Measurements from ENCODE around the gene N4BP2L2. TPM values are rescaled to one million over a fixed set of nuclear protein-coding genes. Genes with fewer than 3 reads are reported as not detected.
A peak's percentile ranks its signal among the peaks of the same experiment; 100 is the strongest.

The N4BP2L2 gene
- total RNA-seq, 1 donor from 2014 or later = 105 TPM

DNA sequence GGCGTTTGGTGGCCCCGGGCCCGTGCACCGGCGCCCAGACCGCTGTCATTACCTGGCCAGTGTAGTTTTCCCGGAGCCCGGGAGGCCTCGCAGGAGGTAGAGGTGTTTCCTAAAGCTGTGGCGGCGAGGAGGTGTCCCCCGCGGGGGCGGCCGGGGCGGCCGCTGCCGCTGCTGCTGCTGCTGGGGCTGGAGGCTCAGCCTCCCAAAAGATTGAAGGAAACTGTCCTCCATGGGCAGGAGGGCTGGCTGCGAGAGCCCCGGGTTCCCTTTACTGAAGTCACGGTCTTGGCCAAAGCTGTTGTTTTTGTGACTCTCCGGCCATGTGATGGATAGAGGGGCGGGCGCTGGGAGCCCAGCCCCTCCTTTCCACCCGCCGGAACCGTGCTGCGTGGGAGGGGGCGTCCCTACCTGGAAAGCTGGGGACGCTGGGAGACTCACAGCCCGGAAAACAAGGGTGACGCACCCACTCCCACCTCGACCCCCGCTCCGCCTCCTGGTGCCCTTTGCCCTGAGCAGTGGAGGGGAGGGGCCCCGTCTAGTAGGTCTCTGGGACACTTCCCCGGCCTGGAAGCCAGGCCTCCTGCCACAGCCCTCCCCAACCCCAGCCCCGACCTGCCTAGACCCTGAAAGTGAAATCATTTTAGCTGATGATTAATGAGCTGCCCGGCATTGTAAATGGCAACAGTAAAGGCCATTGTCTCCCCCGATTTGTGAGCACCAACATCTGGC, 110.6 kb downstream of the N4BP2L2 start, which contains the start of gene N4BP2L1:
Gene N4BP2L1 (minus strand): TSS at position 279 of the 729 bp plus-strand sequence. CDS start 48 bp downstream, at position 231.
- peaks cover 37% of the 10 kb centered on the region for H3K36me3 Mint-ChIP-seq (ENCODE audit: low read depth)
- peak within 1 kb of the TSS; percentile 100 for H3K27ac Mint-ChIP-seq
- DNase-seq (ENCODE audit: low spot score) = peak; percentile 76
- H3K27me3 Mint-ChIP-seq (ENCODE audit: low read depth) = no peaks in the 10 kb centered on the region
- peaks cover 1% of the 10 kb centered on the region for H3K9me3 Mint-ChIP-seq
- peak within 1 kb of the TSS; percentile 98 for H3K4me3 Mint-ChIP-seq (ENCODE audit: low read depth)
- H3K4me1 Mint-ChIP-seq (ENCODE audit: low read depth) = peaks cover 39% of the 10 kb centered on the region
- intact Hi-C loops (cut with micrococcal nuclease) = loop anchor here (2.0 to 10.0 kb wide), 7 partner anchors 103 to 1251 kb away; partner anchors contain the start of genes FRY and PDS5B

DNA sequence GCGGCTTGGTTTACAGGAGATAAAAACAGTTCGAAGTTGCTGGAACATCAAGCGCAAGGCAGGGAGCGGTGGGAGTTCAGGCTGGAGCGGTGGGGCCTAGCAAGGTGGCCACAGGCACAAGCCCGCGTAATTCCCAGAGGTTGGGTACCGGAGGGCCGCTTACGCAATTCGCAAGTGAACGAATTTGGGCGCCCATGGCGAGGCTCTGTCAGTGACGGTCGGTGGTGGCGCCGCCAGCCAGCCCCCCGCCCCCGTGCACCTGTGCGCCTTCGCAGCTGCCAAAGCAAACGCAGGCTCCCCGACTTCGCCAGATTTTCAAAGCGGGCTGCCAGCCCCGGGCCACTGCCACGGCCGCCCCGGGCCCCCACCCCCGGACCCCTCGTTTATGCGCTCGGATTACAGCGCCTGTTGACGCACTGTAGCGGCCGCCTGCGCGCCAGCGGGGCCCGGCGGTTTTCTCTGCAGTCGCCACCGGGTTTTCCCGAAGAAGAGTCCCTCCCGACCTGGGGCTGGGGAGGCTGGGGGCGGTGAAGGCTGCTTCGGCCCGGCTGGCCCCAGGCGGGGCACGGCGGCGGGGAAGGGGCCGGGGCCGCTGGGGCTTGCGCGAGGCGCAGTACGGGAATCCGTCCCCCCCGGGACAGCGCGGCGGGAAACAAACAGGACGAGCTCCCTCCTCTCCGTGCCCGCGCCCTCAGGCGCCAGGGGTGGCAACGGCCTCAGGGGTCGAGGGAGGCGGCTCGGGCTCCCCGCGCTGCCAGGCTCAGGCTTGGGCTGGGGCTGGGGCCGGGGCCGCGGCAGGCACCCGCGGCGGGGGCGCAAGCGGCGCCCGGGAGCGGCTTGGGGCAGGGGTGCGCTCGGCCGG, 111.4 kb downstream of the N4BP2L2 start:
- Mint-ChIP-seq H3K27me3 (ENCODE audit: low read depth) (no peaks in the 10 kb centered on the region), H3K27ac (peak overlapping the region; percentile 100), H3K36me3 (ENCODE audit: low read depth) (peaks cover 43% of the 10 kb centered on the region), H3K4me1 (ENCODE audit: low read depth) (peaks cover 36% of the 10 kb centered on the region), H3K4me3 (ENCODE audit: low read depth) (peak overlapping the region; percentile 98), H3K9me3 (peaks cover 7% of the 10 kb centered on the region)
- intact Hi-C loops (cut with micrococcal nuclease) = loop anchor here (1.0 to 10.0 kb wide), 6 partner anchors 111 to 512 kb away; partner anchors contain the start of genes BRCA2, FRY, N4BP2L2 and ZAR1L
- peak; percentile 54 for DNase-seq (ENCODE audit: low spot score)

DNA sequence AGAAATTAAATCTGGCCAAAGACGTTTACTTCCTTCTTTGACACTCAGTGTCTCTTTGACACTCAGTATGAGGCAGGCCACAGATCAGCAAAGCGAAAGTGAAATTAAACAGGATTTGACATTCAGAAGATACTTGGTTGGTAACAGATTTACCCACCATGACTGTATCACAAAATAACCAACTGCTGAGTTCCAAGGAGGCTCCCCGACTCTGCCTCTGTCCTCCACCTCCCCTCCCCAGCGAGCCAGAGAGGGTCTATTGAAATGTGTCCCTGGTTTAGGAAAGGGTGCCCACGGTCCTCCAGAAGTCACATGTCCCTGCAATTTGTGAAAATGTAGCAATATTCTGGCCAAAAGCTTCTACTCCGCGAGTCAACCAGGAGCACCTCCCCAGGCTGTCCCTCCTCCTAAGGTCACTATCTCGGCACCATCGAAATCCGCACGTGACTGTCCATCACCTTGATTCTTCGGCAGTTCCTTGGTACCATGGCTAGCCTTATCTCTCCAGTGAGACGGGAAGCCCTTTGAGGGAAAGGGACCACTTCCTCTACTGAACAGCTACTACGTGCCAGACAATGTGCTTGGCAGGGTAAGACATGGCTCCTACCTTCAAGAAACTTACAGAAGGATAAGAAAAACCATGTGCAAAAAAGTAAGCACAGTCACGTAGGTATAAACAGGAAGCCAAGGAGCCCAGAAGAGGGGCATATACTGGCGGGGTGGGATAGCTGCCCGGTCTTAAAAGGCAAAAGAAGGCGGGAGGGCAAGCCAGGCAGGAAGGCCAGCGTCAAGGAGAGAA, 112.2 kb downstream of the N4BP2L2 start:
- Mint-ChIP-seq H3K4me1 (ENCODE audit: low read depth) (peaks cover 36% of the 10 kb centered on the region), H3K36me3 (ENCODE audit: low read depth) (peaks cover 51% of the 10 kb centered on the region), H3K27me3 (ENCODE audit: low read depth) (no peaks in the 10 kb centered on the region), H3K9me3 (peaks cover 11% of the 10 kb centered on the region), H3K4me3 (ENCODE audit: low read depth) (peak overlapping the region; percentile 98), H3K27ac (peak overlapping the region; percentile 100)
- intact Hi-C loops (cut with micrococcal nuclease) = loop anchor here (1.0 to 10.0 kb wide), 6 partner anchors 111 to 512 kb away; partner anchors contain the start of genes BRCA2, FRY, N4BP2L2 and ZAR1L
- peak; percentile 47 for DNase-seq (ENCODE audit: low spot score)

DNA sequence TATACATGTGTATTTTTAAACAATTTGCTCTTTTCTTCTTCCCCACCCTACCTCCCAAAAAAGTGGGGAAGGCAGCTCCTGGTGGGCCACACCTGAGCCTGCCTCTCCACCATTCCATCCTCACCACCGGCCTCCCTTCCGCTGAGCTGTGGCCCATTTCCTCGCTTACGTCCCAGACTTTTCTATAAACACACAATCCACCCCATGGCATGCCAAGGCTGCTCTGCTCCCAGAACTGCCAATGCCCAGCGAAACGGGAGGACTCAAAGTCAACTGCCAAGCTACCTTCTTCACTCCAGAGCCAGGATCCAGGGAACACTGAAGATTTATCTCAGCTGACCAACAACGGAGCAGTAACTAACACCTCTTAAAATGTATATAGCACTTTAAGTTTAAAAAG, 113.4 kb downstream of the N4BP2L2 start:
- Mint-ChIP-seq H3K27ac (peak overlapping the region; percentile 36), H3K27me3 (ENCODE audit: low read depth) (no peaks in the 10 kb centered on the region), H3K4me3 (ENCODE audit: low read depth) (peak overlapping the region; percentile 98), H3K9me3 (peaks cover 19% of the 10 kb centered on the region), H3K36me3 (ENCODE audit: low read depth) (peaks cover 62% of the 10 kb centered on the region), H3K4me1 (ENCODE audit: low read depth) (peaks cover 34% of the 10 kb centered on the region)
- DNase-seq (ENCODE audit: low spot score) = no peak
- intact Hi-C loops (cut with micrococcal nuclease) = loop anchor here (5.0 to 10.0 kb wide), 3 partner anchors 393 to 510 kb away; partner anchors contain the start of gene FRY

DNA sequence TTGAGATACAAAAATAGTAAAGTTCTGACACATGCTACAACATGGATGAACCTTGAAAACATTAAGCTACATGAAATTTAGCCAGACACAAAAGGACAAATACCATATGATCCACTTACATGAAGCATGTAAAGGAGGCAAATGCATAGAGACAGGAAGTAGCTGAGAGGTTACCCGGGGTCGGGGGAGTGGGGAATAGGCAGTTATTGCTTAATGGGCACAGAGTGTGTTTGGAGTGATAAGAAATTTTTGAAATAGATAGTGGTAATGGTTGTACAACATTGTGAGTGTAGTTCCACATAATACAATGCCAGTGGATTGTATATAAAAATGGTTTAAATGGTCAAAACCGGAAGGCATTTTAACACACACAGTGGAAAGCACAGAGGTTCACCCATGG, 115.0 kb downstream of the N4BP2L2 start:
- Mint-ChIP-seq H3K27me3 (ENCODE audit: low read depth) (no peaks in the 10 kb centered on the region), H3K36me3 (ENCODE audit: low read depth) (peaks cover 75% of the 10 kb centered on the region), H3K4me1 (ENCODE audit: low read depth) (peaks cover 27% of the 10 kb centered on the region), H3K4me3 (ENCODE audit: low read depth) (no peak overlapping the region), H3K9me3 (peaks cover 31% of the 10 kb centered on the region), H3K27ac (no peak overlapping the region)
- no peak for DNase-seq (ENCODE audit: low spot score)
- intact Hi-C loops (cut with micrococcal nuclease) = loop anchor here (10.0 kb wide), 1 partner anchor 509 kb away; no protein-coding TSS in a partner anchor

DNA sequence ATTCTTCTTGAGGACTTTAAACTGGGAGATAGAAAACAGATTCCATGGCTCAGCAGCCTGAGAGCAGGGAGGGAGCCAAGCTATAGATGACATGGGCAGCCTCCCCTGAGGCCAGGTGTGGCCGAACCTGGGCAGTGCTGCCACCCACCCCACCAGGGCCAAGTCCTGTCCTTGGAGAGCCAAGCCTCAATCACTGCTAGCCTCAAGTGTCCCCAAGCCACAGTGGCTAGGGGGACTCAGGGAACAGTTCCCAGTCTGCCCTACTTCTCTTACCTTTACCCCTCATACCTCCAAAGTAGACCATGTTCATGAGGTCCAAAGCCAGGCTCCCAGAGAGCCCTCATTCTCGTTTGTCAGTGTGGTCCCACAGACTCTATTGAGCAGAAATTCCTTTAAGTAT, 118.7 kb downstream of the N4BP2L2 start:
- H3K9me3 Mint-ChIP-seq = peaks cover 43% of the 10 kb centered on the region
- no peak overlapping the region for H3K4me3 Mint-ChIP-seq (ENCODE audit: low read depth)
- no peak for DNase-seq (ENCODE audit: low spot score)
- H3K36me3 Mint-ChIP-seq (ENCODE audit: low read depth) = peaks cover 77% of the 10 kb centered on the region
- no peak overlapping the region for H3K27ac Mint-ChIP-seq
- H3K27me3 Mint-ChIP-seq (ENCODE audit: low read depth) = no peaks in the 10 kb centered on the region
- H3K4me1 Mint-ChIP-seq (ENCODE audit: low read depth) = peaks cover 12% of the 10 kb centered on the region
- intact Hi-C loops (cut with micrococcal nuclease) = loop anchor here (10.0 kb wide), 1 partner anchor 505 kb away; no protein-coding TSS in a partner anchor

DNA sequence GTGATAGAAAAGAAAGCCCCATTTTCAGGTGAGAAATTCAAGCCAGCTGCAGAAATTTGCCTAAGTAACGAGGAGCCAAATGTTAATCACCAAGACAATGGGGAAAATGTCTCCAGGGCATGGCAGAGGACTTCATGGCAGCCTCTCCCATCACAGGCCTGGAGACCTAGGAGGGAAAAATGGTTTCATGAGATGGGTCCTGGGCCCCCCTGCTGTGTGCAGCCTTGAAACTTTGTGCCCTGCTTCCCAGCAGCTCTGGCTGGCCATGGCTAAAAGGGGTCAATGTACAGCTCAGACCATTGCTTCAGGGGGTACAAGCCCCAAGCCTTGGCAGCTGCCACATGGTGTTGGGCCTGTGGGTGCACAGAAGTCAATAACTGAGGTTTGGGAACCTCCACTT, 120.6 kb downstream of the N4BP2L2 start:
- peaks cover 41% of the 10 kb centered on the region for H3K9me3 Mint-ChIP-seq
- no peaks in the 10 kb centered on the region for H3K27me3 Mint-ChIP-seq (ENCODE audit: low read depth)
- peaks cover 2% of the 10 kb centered on the region for H3K4me1 Mint-ChIP-seq (ENCODE audit: low read depth)
- intact Hi-C loops (cut with micrococcal nuclease) = no loop called here
- no peak overlapping the region for H3K4me3 Mint-ChIP-seq (ENCODE audit: low read depth)
- DNase-seq (ENCODE audit: low spot score) = no peak
- peaks cover 61% of the 10 kb centered on the region for H3K36me3 Mint-ChIP-seq (ENCODE audit: low read depth)
- no peak overlapping the region for H3K27ac Mint-ChIP-seq

DNA sequence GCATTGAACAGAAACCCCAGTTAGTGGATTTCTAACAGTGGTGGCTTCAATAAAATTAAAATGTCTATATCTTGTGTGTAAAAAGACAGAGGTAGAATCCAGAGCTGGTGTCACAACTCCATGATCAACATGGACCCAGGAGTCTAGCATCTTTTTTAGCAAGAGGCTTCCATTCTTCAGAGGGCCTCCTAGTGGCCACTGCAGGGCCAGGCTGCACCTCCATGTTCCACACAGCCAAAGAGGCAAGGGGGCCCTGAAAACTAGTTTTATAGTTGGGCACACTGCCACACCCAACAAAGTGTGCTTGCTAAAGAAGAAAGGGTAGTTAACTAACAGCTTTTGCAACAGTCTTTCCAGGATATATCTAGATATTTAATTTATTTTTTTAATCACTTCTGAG, 123.6 kb downstream of the N4BP2L2 start:
- Mint-ChIP-seq H3K4me1 (ENCODE audit: low read depth) (peaks cover 2% of the 10 kb centered on the region), H3K36me3 (ENCODE audit: low read depth) (peaks cover 36% of the 10 kb centered on the region), H3K27ac (no peak overlapping the region), H3K27me3 (ENCODE audit: low read depth) (no peaks in the 10 kb centered on the region), H3K4me3 (ENCODE audit: low read depth) (no peak overlapping the region), H3K9me3 (peaks cover 22% of the 10 kb centered on the region)
- no peak for DNase-seq (ENCODE audit: low spot score)
- intact Hi-C loops (cut with micrococcal nuclease) = no loop called here

DNA sequence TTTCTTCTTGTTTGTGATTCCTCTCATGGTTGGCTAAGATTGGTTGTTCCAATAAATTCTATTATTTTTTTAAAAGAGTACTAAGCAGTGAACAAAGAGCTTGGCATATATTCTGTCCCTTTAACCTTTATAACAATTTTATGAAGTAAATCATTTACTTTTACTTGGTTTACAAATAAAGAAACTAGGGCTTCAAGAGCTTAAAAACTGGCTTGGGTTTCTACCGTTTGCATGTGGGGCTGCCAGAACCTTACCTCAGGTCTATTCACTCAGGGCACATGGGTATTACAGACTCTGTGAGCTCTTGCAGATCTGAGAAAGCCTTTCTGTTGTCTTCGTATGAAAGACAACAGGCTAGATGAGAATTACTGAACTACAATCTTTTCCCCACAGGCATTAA, 124.0 kb downstream of the N4BP2L2 start:
- peaks cover 2% of the 10 kb centered on the region for H3K4me1 Mint-ChIP-seq (ENCODE audit: low read depth)
- H3K4me3 Mint-ChIP-seq (ENCODE audit: low read depth) = no peak overlapping the region
- peaks cover 18% of the 10 kb centered on the region for H3K9me3 Mint-ChIP-seq
- DNase-seq (ENCODE audit: low spot score) = no peak
- H3K27ac Mint-ChIP-seq = no peak overlapping the region
- H3K27me3 Mint-ChIP-seq (ENCODE audit: low read depth) = no peaks in the 10 kb centered on the region
- intact Hi-C loops (cut with micrococcal nuclease) = no loop called here
- peaks cover 35% of the 10 kb centered on the region for H3K36me3 Mint-ChIP-seq (ENCODE audit: low read depth)

DNA sequence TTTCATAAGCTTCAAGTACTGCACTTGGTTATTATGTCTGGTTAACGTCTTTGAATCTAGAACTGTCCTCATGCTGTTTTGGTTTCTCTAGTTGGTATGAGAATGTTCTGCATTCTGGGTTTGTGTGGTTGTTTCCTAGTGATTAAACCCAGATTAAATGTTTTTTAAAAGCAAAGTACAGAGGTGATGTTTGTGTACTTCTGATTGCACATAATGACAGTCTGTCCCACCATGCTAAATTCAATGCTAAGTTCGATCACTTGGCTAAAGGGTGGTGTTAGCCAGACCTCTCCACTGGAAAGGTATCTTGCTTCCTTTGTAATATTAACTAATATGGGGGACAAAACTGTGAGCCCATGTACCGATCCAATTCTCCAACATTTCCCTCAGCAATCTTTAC, 125.3 kb downstream of the N4BP2L2 start:
- DNase-seq (ENCODE audit: low spot score) = no peak
- H3K9me3 Mint-ChIP-seq = peaks cover 8% of the 10 kb centered on the region
- H3K4me3 Mint-ChIP-seq (ENCODE audit: low read depth) = no peak overlapping the region
- peaks cover 31% of the 10 kb centered on the region for H3K36me3 Mint-ChIP-seq (ENCODE audit: low read depth)
- H3K4me1 Mint-ChIP-seq (ENCODE audit: low read depth) = peaks cover 9% of the 10 kb centered on the region
- H3K27me3 Mint-ChIP-seq (ENCODE audit: low read depth) = no peaks in the 10 kb centered on the region
- intact Hi-C loops (cut with micrococcal nuclease) = no loop called here
- H3K27ac Mint-ChIP-seq = no peak overlapping the region

DNA sequence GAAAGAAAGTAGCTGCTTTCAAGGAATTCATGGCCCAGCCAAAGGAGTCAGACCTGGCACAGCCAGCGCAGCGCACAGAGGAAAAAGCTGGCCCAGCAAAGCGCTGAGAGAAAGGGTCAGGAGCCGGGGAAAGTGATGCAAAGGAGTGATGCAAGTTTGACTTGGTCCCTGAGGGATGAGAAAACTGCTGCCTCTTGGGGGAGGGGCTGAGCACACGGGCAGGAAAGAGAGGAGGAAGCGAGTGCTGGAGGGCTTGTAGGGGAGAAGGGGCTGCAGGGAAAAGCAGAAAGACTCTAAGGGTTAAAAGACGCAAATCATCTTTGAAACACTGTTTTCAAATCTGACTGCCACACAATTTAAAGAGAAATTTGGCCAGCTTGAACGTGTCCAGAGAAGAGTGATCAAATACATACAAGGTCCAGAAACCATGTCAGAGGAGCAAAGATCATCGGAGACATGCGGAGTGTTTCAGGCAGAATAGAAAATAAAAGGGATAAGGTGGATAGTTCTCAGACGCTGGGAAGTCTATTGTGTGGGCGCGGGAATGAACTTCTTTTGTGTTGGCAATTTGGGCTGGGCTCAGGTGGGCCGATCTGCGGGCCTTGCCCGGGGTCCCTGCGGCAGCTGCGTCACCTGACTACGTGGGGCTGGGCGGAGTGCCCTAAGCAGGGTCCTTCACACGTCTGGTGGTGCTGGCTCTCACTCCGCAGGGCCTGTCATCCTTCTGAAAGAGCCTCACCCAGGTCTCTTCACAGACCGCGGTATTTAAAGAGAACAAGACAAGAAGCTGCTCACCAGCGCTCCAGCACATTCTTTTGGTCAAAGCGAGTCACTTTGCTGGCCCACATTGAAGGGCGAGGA, 128.8 kb downstream of the N4BP2L2 start:
- Mint-ChIP-seq H3K4me3 (ENCODE audit: low read depth) (no peak overlapping the region), H3K9me3 (no peaks in the 10 kb centered on the region), H3K27ac (no peak overlapping the region), H3K27me3 (ENCODE audit: low read depth) (no peaks in the 10 kb centered on the region), H3K36me3 (ENCODE audit: low read depth) (peaks cover 41% of the 10 kb centered on the region), H3K4me1 (ENCODE audit: low read depth) (peaks cover 16% of the 10 kb centered on the region)
- intact Hi-C loops (cut with micrococcal nuclease) = no loop called here
- DNase-seq (ENCODE audit: low spot score) = no peak

Data from activated T-helper 2 cell treated with anti-CD3 and anti-CD28 coated beads, Interferon-gamma antibody, Interleukin-2, Interleukin-4, amounts not matched to agents 10 μg/mL and 5 μg/mL and 100 μg/mL, durations not matched to agents 14 hours and 24 hours and 36 hours (primary cell).